ENCODE data around the gene RASSF7.

Gene RASSF7

GRCh38 chr11:521177-521688 is 39.5 kb upstream of the RASSF7 start:
- H3K4me1 ChIP-seq (ENCODE audit: control insufficient read depth in 1 of 2, insufficient read depth in 2 of 2, low read length in 2 of 2): peaks cover 2 to 3% of the 10 kb centered on the region in 2 experiments
- no peak overlapping the region for H3K9ac ChIP-seq (ENCODE audit: low read length)
- H2BK12ac ChIP-seq (ENCODE audit: low read length): no peak overlapping the region
- H3K27ac ChIP-seq (ENCODE audit: low read depth, low read length): no peak overlapping the region
- H3K23ac ChIP-seq (ENCODE audit: low read length): peak overlapping the region; percentile 10
- no peak overlapping the region for H2BK120ac ChIP-seq (ENCODE audit: insufficient read depth, low read length, poor library complexity)
- H3K4me2 ChIP-seq (ENCODE audit: low read length): no peak overlapping the region
- H3K4me3 ChIP-seq (ENCODE audit: low read depth, low read length): no peak overlapping the region
- H2AFZ ChIP-seq (ENCODE audit: insufficient read depth, low read length, poor library complexity): no peak overlapping the region
- H3K14ac ChIP-seq (ENCODE audit: low read length): no peak overlapping the region
- no peak overlapping the region for H4K8ac ChIP-seq (ENCODE audit: low read depth, low read length)
- no CpG with 5 or more reads among the region's 10 CpGs for WGBS (ENCODE audit: extremely low coverage, insufficient coverage, insufficient read length)
- H3K9me3 ChIP-seq (ENCODE audit: insufficient read depth, low read depth, low read length): peaks cover 23% of the 10 kb centered on the region
- no peak overlapping the region for H3K18ac ChIP-seq (ENCODE audit: low read length)
- DNase-seq: no peak
- H3K36me3 ChIP-seq (ENCODE audit: control insufficient read depth in 1 of 2, insufficient read depth in 2 of 2, low read length in 2 of 2): peaks cover 0 to 2% of the 10 kb centered on the region in 2 experiments
- H3K79me1 ChIP-seq (ENCODE audit: low read length): no peaks in the 10 kb centered on the region
- H2BK5ac ChIP-seq (ENCODE audit: low read depth, low read length, poor library complexity): no peak overlapping the region
- H3K27me3 ChIP-seq (ENCODE audit: insufficient read depth, low read length): no peaks in the 10 kb centered on the region
- no peak overlapping the region for H4K12ac ChIP-seq (ENCODE audit: low read depth, low read length)
- H4K91ac ChIP-seq (ENCODE audit: low read depth, low read length): no peak overlapping the region
- H3K79me2 ChIP-seq (ENCODE audit: control insufficient read depth, insufficient read depth, low read length, poor library complexity): no peaks in the 10 kb centered on the region
- H2AK5ac ChIP-seq (ENCODE audit: low read length): no peak overlapping the region
- no peak overlapping the region for H3K4ac ChIP-seq (ENCODE audit: low read depth, low read length)

GRCh38 chr11:526192-526591 is 34.6 kb upstream of the RASSF7 start:
- Histone ChIP-seq H3K79me1 (ENCODE audit: low read length) (no peaks in the 10 kb centered on the region), H3K23ac (ENCODE audit: low read length) (no peak overlapping the region)

DNA sequence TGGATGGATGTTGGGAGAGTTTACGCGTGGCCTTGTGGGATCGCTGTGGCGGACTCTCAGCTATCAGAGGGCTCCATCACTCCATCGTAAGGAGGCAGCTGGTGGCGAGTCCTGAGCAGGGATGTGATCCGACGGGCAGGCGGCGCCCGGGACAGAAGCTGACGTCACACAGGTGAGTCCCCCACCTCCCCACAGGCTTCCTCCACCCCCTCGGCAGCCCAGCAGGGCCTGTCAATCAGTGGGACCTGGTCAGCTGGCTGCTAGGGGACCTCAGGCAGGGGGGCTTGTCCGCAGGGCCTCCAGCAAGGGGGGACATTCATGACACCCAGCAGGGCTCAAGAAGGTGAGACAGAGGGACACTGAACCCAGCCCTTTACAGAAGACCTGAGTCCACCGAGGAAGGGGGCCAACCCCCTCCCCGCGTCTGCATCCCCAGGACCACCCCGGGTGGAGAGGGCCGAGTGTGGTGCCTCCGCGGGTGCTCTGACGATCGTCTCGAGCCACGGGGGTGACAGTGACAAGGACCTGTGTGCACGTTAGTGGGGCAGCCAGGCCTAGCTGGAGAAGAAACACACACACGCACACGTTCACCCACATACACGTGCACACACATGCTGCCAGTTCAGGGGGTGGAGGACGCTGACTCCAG is 32.5 kb upstream of the RASSF7 start:
- Histone ChIP-seq H3K4me3 (ENCODE audit: low read depth, low read length) (no peak overlapping the region), H3K27ac (ENCODE audit: low read depth, low read length) (no peak overlapping the region)

More at GRCh38 chr11:526192-526591, 34.6 kb upstream of the RASSF7 start:
- Histone ChIP-seq H3K18ac (ENCODE audit: low read length) (no peak overlapping the region), H2BK120ac (ENCODE audit: insufficient read depth, low read length, poor library complexity) (no peak overlapping the region), H3K14ac (ENCODE audit: low read length) (no peak overlapping the region), H2BK5ac (ENCODE audit: low read depth, low read length, poor library complexity) (no peak overlapping the region), H3K4me3 (ENCODE audit: low read depth, low read length) (no peak overlapping the region), H4K8ac (ENCODE audit: low read depth, low read length) (no peak overlapping the region), H2BK12ac (ENCODE audit: low read length) (no peak overlapping the region), H2AK5ac (ENCODE audit: low read length) (no peak overlapping the region), H2AFZ (ENCODE audit: insufficient read depth, low read length, poor library complexity) (no peak overlapping the region), H3K79me2 (ENCODE audit: control insufficient read depth, insufficient read depth, low read length, poor library complexity) (no peaks in the 10 kb centered on the region), H4K12ac (ENCODE audit: low read depth, low read length) (no peak overlapping the region), H3K27ac (ENCODE audit: low read depth, low read length) (no peak overlapping the region), H4K91ac (ENCODE audit: low read depth, low read length) (no peak overlapping the region), H3K4me2 (ENCODE audit: low read length) (no peak overlapping the region), H3K27me3 (ENCODE audit: insufficient read depth, low read length) (no peaks in the 10 kb centered on the region), H3K4me1 (ENCODE audit: control insufficient read depth in 1 of 2, insufficient read depth in 2 of 2, low read length in 2 of 2) (no peaks in the 10 kb centered on the region), H3K9ac (ENCODE audit: low read length) (no peak overlapping the region), H3K4ac (ENCODE audit: low read depth, low read length) (no peak overlapping the region), H3K36me3 (ENCODE audit: control insufficient read depth in 1 of 2, insufficient read depth in 2 of 2, low read length in 2 of 2) (peaks cover 2 to 6% of the 10 kb centered on the region in 2 experiments), H3K9me3 (ENCODE audit: insufficient read depth, low read depth, low read length) (peaks cover 2% of the 10 kb centered on the region)
- DNase-seq: no peak
- WGBS (ENCODE audit: extremely low coverage, insufficient coverage, insufficient read length): no CpG with 5 or more reads among the region's 17 CpGs

GRCh38 chr11:528815-529727 is 31.7 kb upstream of the RASSF7 start:
- no peak overlapping the region for H4K8ac ChIP-seq (ENCODE audit: low read depth, low read length)
- H2AK5ac ChIP-seq (ENCODE audit: low read length): no peak overlapping the region
- H3K23ac ChIP-seq (ENCODE audit: low read length): no peak overlapping the region
- H2AFZ ChIP-seq (ENCODE audit: insufficient read depth, low read length, poor library complexity): no peak overlapping the region
- H3K27me3 ChIP-seq (ENCODE audit: insufficient read depth, low read length): no peaks in the 10 kb centered on the region
- H3K79me2 ChIP-seq (ENCODE audit: control insufficient read depth, insufficient read depth, low read length, poor library complexity): no peaks in the 10 kb centered on the region
- no peak overlapping the region for H3K4ac ChIP-seq (ENCODE audit: low read depth, low read length)
- no CpG with 5 or more reads among the region's 29 CpGs for WGBS (ENCODE audit: extremely low coverage, insufficient coverage, insufficient read length)
- peaks cover under 1% of the 10 kb centered on the region in 2 experiments for H3K4me1 ChIP-seq (ENCODE audit: control insufficient read depth in 1 of 2, insufficient read depth in 2 of 2, low read length in 2 of 2)
- no peak overlapping the region for H2BK120ac ChIP-seq (ENCODE audit: insufficient read depth, low read length, poor library complexity)
- H3K27ac ChIP-seq (ENCODE audit: low read depth, low read length): no peak overlapping the region
- no peak overlapping the region for H2BK5ac ChIP-seq (ENCODE audit: low read depth, low read length, poor library complexity)
- H3K18ac ChIP-seq (ENCODE audit: low read length): no peak overlapping the region
- DNase-seq: no peak
- H3K4me2 ChIP-seq (ENCODE audit: low read length): no peak overlapping the region
- no peak overlapping the region for H4K91ac ChIP-seq (ENCODE audit: low read depth, low read length)
- H3K79me1 ChIP-seq (ENCODE audit: low read length): no peaks in the 10 kb centered on the region
- H3K9ac ChIP-seq (ENCODE audit: low read length): no peak overlapping the region
- peaks cover 1% of the 10 kb centered on the region for H3K9me3 ChIP-seq (ENCODE audit: insufficient read depth, low read depth, low read length)
- H3K36me3 ChIP-seq (ENCODE audit: control insufficient read depth in 1 of 2, insufficient read depth in 2 of 2, low read length in 2 of 2): peaks cover 31 to 34% of the 10 kb centered on the region in 2 experiments
- no peak overlapping the region for H3K14ac ChIP-seq (ENCODE audit: low read length)
- H4K12ac ChIP-seq (ENCODE audit: low read depth, low read length): no peak overlapping the region
- no peak overlapping the region for H3K4me3 ChIP-seq (ENCODE audit: low read depth, low read length)
- no peak overlapping the region for H2BK12ac ChIP-seq (ENCODE audit: low read length)

More for the DNA sequence above, 32.5 kb upstream of the RASSF7 start:
- peaks cover 23 to 27% of the 10 kb centered on the region in 2 experiments for H3K36me3 ChIP-seq (ENCODE audit: control insufficient read depth in 1 of 2, insufficient read depth in 2 of 2, low read length in 2 of 2)
- H3K9me3 ChIP-seq (ENCODE audit: insufficient read depth, low read depth, low read length): peaks cover 1% of the 10 kb centered on the region
- no peak overlapping the region for H2BK12ac ChIP-seq (ENCODE audit: low read length)
- H3K4me1 ChIP-seq (ENCODE audit: control insufficient read depth in 1 of 2, insufficient read depth in 2 of 2, low read length in 2 of 2): no peaks in the 10 kb centered on the region
- H3K79me2 ChIP-seq (ENCODE audit: control insufficient read depth, insufficient read depth, low read length, poor library complexity): no peaks in the 10 kb centered on the region
- no peaks in the 10 kb centered on the region for H3K27me3 ChIP-seq (ENCODE audit: insufficient read depth, low read length)
- no peak overlapping the region for H2BK120ac ChIP-seq (ENCODE audit: insufficient read depth, low read length, poor library complexity)
- H3K18ac ChIP-seq (ENCODE audit: low read length): no peak overlapping the region
- H3K4me2 ChIP-seq (ENCODE audit: low read length): no peak overlapping the region
- DNase-seq: no peak
- H4K8ac ChIP-seq (ENCODE audit: low read depth, low read length): no peak overlapping the region
- no peak overlapping the region for H3K4ac ChIP-seq (ENCODE audit: low read depth, low read length)
- no peaks in the 10 kb centered on the region for H3K79me1 ChIP-seq (ENCODE audit: low read length)
- no peak overlapping the region for H3K14ac ChIP-seq (ENCODE audit: low read length)
- WGBS (ENCODE audit: extremely low coverage, insufficient coverage, insufficient read length): no CpG with 5 or more reads among the region's 30 CpGs
- H4K12ac ChIP-seq (ENCODE audit: low read depth, low read length): no peak overlapping the region
- no peak overlapping the region for H4K91ac ChIP-seq (ENCODE audit: low read depth, low read length)
- H3K23ac ChIP-seq (ENCODE audit: low read length): no peak overlapping the region
- no peak overlapping the region for H2AK5ac ChIP-seq (ENCODE audit: low read length)
- H3K9ac ChIP-seq (ENCODE audit: low read length): no peak overlapping the region
- no peak overlapping the region for H2BK5ac ChIP-seq (ENCODE audit: low read depth, low read length, poor library complexity)
- H2AFZ ChIP-seq (ENCODE audit: insufficient read depth, low read length, poor library complexity): no peak overlapping the region
